Endothelial cell of umbilical vein (primary cell): Measurements from ENCODE around the gene GPR162. TPM values are rescaled to one million over a fixed set of nuclear protein-coding genes. Genes with fewer than 3 reads are reported as not detected.

Experiments
- BruUV-seq: library from RNA; stranded (reverse); fragments of 400-500 nt; replicated peaks from 2 replicates; lab custom pipeline; 2021; lab: Mats Ljungman, UMichigan
- CTCF ChIA-PET: fragments of 300-600, 350-600 bp; sonication (Branson Sonifier 250); formaldehyde crosslinking; loops from one replicate; lab custom pipeline; 2021; ENCODE audit warnings: antibody characterized with exemption, inconsistent platforms; lab: Charles Lee
- POLR2A ChIA-PET: fragments of 300-600, 350-600 bp; sonication (Branson Sonifier 250); formaldehyde crosslinking; loops from one replicate; lab custom pipeline; 2021; ENCODE audit warnings: antibody characterized with exemption, inconsistent platforms; lab: Charles Lee
- DNase-seq: peaks from one replicate; pipeline ENCODE4 v3.0.0-alpha.2; 2011; ENCODE audit warnings: low read depth, low spot score
- FAIRE-seq: peaks from 2 replicates; lab custom pipeline; 2011; peaks lifted over from hg19 to GRCh38; lab: Jason Lieb, UNC
- H2AFZ ChIP-seq: 2 replicates; pipeline ENCODE4 v1.6.0; 2012; ENCODE audit warnings: low read depth, low read length, control low read depth, inconsistent platforms
- H3K27ac ChIP-seq: 2 replicates; pipeline ENCODE4 v1.5.1; 2011; ENCODE audit warnings: low read depth, mild to moderate bottlenecking, control low read depth, low read length, moderate library complexity; ENCODE audit not compliant: insufficient read depth
- H3K27me3 ChIP-seq, 2 experiments: 2 replicates each; pipeline versions ENCODE4 v1.6.0 to v1.6.1; 2011; ENCODE audit warnings: low read length in 2 of 2, mixed read lengths in 1 of 2; ENCODE audit not compliant: control insufficient read depth in 2 of 2, insufficient read depth in 2 of 2
- H3K36me3 ChIP-seq, 2 experiments: 2 replicates in 1 of 2; 3 replicates in 1 of 2; pipeline ENCODE4 v1.5.1; 2011; ENCODE audit warnings: low read length in 2 of 2, mild to moderate bottlenecking in 1 of 2, moderate library complexity in 1 of 2; ENCODE audit not compliant: control insufficient read depth in 2 of 2, insufficient read depth in 2 of 2; ENCODE audit errors: extremely low read depth in 1 of 2
- H3K4me1 ChIP-seq: 3 replicates; pipeline ENCODE4 v1.5.1; 2011; ENCODE audit warnings: mild to moderate bottlenecking, low read length; ENCODE audit not compliant: control insufficient read depth, insufficient read depth; ENCODE audit errors: extremely low read depth
- H3K4me2 ChIP-seq: 2 replicates; pipeline ENCODE4 v1.6.1; 2011; ENCODE audit warnings: low read length, control low read depth, mixed read lengths; ENCODE audit not compliant: insufficient read depth
- H3K4me3 ChIP-seq, 3 experiments: fragments of 200-600 bp in 1 of 3; sonication (generic), shearing (Covaris generic) in 1 of 3; replicated peaks in 1 of 3; 2 replicates each; pipeline ENCODE4 v1.5.1; 2011 to 2016; ENCODE audit warnings: control low read depth in 3 of 3, low read length in 3 of 3, mild to moderate bottlenecking in 2 of 3, inconsistent platforms in 1 of 3, low read depth in 1 of 3, moderate library complexity in 1 of 3; ENCODE audit not compliant: insufficient read depth in 1 of 3
- H3K79me2 ChIP-seq: 2 replicates; pipeline ENCODE4 v1.6.0; 2012; ENCODE audit warnings: low read length, inconsistent platforms; ENCODE audit not compliant: control insufficient read depth, insufficient read depth
- H3K9ac ChIP-seq: replicated peaks from 2 replicates; pipeline ENCODE3; 2011; ENCODE audit warnings: low read length, control low read depth; ENCODE audit not compliant: insufficient read depth; ENCODE audit errors: extremely low read depth
- H3K9me1 ChIP-seq: replicated peaks from 3 replicates; pipeline ENCODE4 v1.6.0; 2011; ENCODE audit warnings: mild to moderate bottlenecking, low read length; ENCODE audit not compliant: control insufficient read depth, insufficient read depth; ENCODE audit errors: extremely low read depth
- H3K9me3 ChIP-seq: replicated peaks from 2 replicates; pipeline ENCODE4 v1.5.1; 2012; ENCODE audit warnings: low read length, inconsistent platforms; ENCODE audit not compliant: control insufficient read depth, insufficient read depth
- H4K20me1 ChIP-seq: replicated peaks from 2 replicates; pipeline ENCODE3; 2011; ENCODE audit warnings: mild to moderate bottlenecking, low read length; ENCODE audit not compliant: control insufficient read depth, insufficient read depth; ENCODE audit errors: extremely low read depth
- GATA2 ChIP-seq: IDR thresholded peaks from 2 replicates; pipeline ENCODE4 v1.7.0; 2011; ENCODE audit warnings: low read depth, mild to moderate bottlenecking, moderate library complexity, mixed read lengths, low read length; ENCODE audit not compliant: insufficient read length, insufficient read depth
- JUN ChIP-seq: IDR thresholded peaks from 2 replicates; pipeline ENCODE4 v1.6.1; 2011; ENCODE audit warnings: borderline replicate concordance, low read depth; ENCODE audit not compliant: insufficient read length, insufficient read depth
- MAX ChIP-seq: IDR thresholded peaks from 2 replicates; pipeline ENCODE4 v1.6.1; 2011; ENCODE audit not compliant: insufficient read depth, insufficient read length
- MYC ChIP-seq: IDR thresholded peaks from one replicate; pipeline ENCODE4 v1.6.1; 2011; ENCODE audit warnings: mild to moderate bottlenecking, low read depth, low read length
- POLR2A ChIP-seq: IDR thresholded peaks from 2 replicates; pipeline ENCODE4 v1.6.1; 2012; ENCODE audit warnings: low read depth, mild to moderate bottlenecking, control low read depth, low read length
- POLR2AphosphoS5 ChIP-seq: IDR thresholded peaks from 2 replicates; pipeline ENCODE4 v1.6.1; 2012; ENCODE audit warnings: low read depth, mild to moderate bottlenecking, control low read depth, low read length, moderate library complexity; ENCODE audit not compliant: insufficient read depth
- dilution Hi-C: fragments of 300-500 bp; cut with MboI; formaldehyde crosslinking; loops from one replicate; pipeline ENCODE4 v1.15.0; 2019; ENCODE audit warnings: low sequenced_read_pairs; ENCODE audit not compliant: extremely low pct_ligation_motif_present
- intact Hi-C: fragments of 100-400 bp; cut with micrococcal nuclease; formaldehyde crosslinking; loops from one replicate; pipeline ENCODE4 v1.10.0; 2022
- polyA plus RNA-seq, 4 experiments: library from polyadenylated mRNA; depleted of rRNA in 3 of 4; stranded (reverse) in 3 of 4; unstranded in 1 of 4; fragments of >200 nt; gene quantifications; 2 replicates each; pipeline versions ENCODE4 v1.2.1 to v1.2.3, GENCODE V29; 2011 to 2012; ENCODE audit warnings: missing spikeins in 1 of 4
- total RNA-seq: library from RNA; stranded (reverse); gene quantifications from 2 replicates; pipeline ENCODE4 v1.2.3, GENCODE V29; 2021

GPR162 gene
- total and polyA plus RNA-seq, 2 donors (not counting 3 experiments of a cell fraction or from before 2014, with no cell fraction given), result 9.7 to 13.7 TPM

GRCh38 chr12:6823182-6824084 lies 1.8 kb downstream of the GPR162 start:
- no peaks in the 10 kb centered on the region for H4K20me1 ChIP-seq
- ChIA-PET POLR2A (no interaction called here), CTCF (interaction anchor here (2.5 to 12.0 kb wide), 2 partner anchors 70 to 205 kb away, joined by 5 to 148 read pairs; partner anchors contain the start of gene MLF2)
- intact Hi-C loops (no loop called here), dilution Hi-C loops (no loop called here)
- no peak overlapping the region for H3K4me3 ChIP-seq
- H3K36me3 ChIP-seq, result no peaks in the 10 kb centered on the region
- peaks cover 3% of the 10 kb centered on the region in 2 experiments for H3K27me3 ChIP-seq
- no peak for DNase-seq
- H3K9me3 ChIP-seq, result no peaks in the 10 kb centered on the region
- H3K79me2 ChIP-seq, result peaks cover 2% of the 10 kb centered on the region
- no peak overlapping the region for H3K4me2 ChIP-seq
- H2AFZ ChIP-seq, result no peak overlapping the region
- no peak overlapping the region for H3K27ac ChIP-seq
- H3K4me1 ChIP-seq, result peaks cover 24% of the 10 kb centered on the region
- no peak for FAIRE-seq
- no peak overlapping the region for H3K9ac ChIP-seq
- no TSS peak for BruUV-seq
- TF ChIP-seq JUN (no peak), GATA2 (no peak), MAX (no peak), MYC (no peak), POLR2AphosphoS5 (no peak), POLR2A (no peak)
- H3K9me1 ChIP-seq, result no peaks in the 10 kb centered on the region
